CD8-positive, alpha-beta memory T cell (primary cell): ENCODE measurements around the gene AKAP1. TPM values are rescaled to one million over a fixed set of nuclear protein-coding genes. Genes with fewer than 3 reads are reported as not detected.

ENCODE experiments used
- CTCF ChIA-PET: fragments of 350-600 bp; sonication (Branson Sonifier 250); formaldehyde crosslinking; loops from one replicate; lab custom pipeline; 2021; ENCODE audit warnings: antibody characterized with exemption; lab: Charles Lee
- POLR2A ChIA-PET: fragments of 350-600 bp; sonication (Branson Sonifier 250); formaldehyde crosslinking; loops from one replicate; lab custom pipeline; 2021; ENCODE audit warnings: antibody characterized with exemption; lab: Charles Lee
- DNase-seq, 5 donors: peaks; one replicate each; pipeline versions ENCODE4 v3.0.0 to v3.0.0-alpha.2; 2020 to 2022; ENCODE audit warnings: mixed read lengths in 1 of 5
- H3K27ac ChIP-seq: one replicate; pipeline ENCODE4 v1.7.0; 2013; ENCODE audit warnings: low read depth, mild to moderate bottlenecking, low read length, moderate library complexity
- H3K27me3 ChIP-seq: 2 replicates; pipeline ENCODE4 v1.7.0; 2013; ENCODE audit warnings: low read length, mild to moderate bottlenecking; ENCODE audit not compliant: insufficient read depth, poor library complexity, severe bottlenecking
- H3K36me3 ChIP-seq: 2 replicates; pipeline ENCODE4 v1.7.0; 2013; ENCODE audit warnings: mild to moderate bottlenecking, low read length, moderate library complexity; ENCODE audit not compliant: insufficient read depth
- H3K4me1 ChIP-seq: 2 replicates; pipeline ENCODE4 v1.7.0; 2013; ENCODE audit warnings: mild to moderate bottlenecking, low read length, moderate library complexity; ENCODE audit not compliant: insufficient read depth
- H3K4me3 ChIP-seq: 2 replicates; pipeline ENCODE4 v1.7.0; 2013; ENCODE audit warnings: mild to moderate bottlenecking, low read length
- H3K9me3 ChIP-seq: 2 replicates; pipeline ENCODE4 v1.7.0; 2013; ENCODE audit warnings: mild to moderate bottlenecking, low read length
- H3K27ac Mint-ChIP-seq, 8 donors: one replicate each; pipeline ENCODE4 v1.8.0; 2020 to 2021; ENCODE audit warnings: mixed read lengths in 8 of 8, mild to moderate bottlenecking in 6 of 8, inconsistent platforms in 3 of 8, moderate library complexity in 3 of 8
- H3K27me3 Mint-ChIP-seq, 2 donors: one replicate each; pipeline ENCODE4 v1.8.0; 2020 to 2021; ENCODE audit warnings: mixed read lengths in 2 of 2, mild to moderate bottlenecking in 1 of 2, moderate library complexity in 1 of 2
- H3K36me3 Mint-ChIP-seq, 3 donors: one replicate each; pipeline ENCODE4 v1.8.0; 2020 to 2021; ENCODE audit warnings: mixed read lengths in 3 of 3, inconsistent platforms in 1 of 3, mild to moderate bottlenecking in 1 of 3
- H3K4me1 Mint-ChIP-seq, 3 donors: one replicate each; pipeline ENCODE4 v1.8.0; 2020 to 2021; ENCODE audit warnings: mixed read lengths in 3 of 3, inconsistent platforms in 1 of 3, mild to moderate bottlenecking in 1 of 3
- H3K4me3 Mint-ChIP-seq, 7 donors: one replicate each; pipeline ENCODE4 v1.8.0; 2020 to 2021; ENCODE audit warnings: mixed read lengths in 7 of 7, mild to moderate bottlenecking in 6 of 7, moderate library complexity in 4 of 7, inconsistent platforms in 2 of 7
- H3K9me3 Mint-ChIP-seq, 5 donors: one replicate each; pipeline ENCODE4 v1.8.0; 2020 to 2022; ENCODE audit warnings: mixed read lengths in 5 of 5, mild to moderate bottlenecking in 3 of 5, moderate library complexity in 2 of 5, inconsistent platforms in 1 of 5
- polyA plus RNA-seq: library from polyadenylated mRNA; unstranded; fragments of 300-500 nt; fragmentation: Illumina TruSeq; gene quantifications from one replicate; pipeline ENCODE4 v1.2.3, GENCODE V29; 2021
- total RNA-seq, 2 experiments: library from RNA; stranded (reverse); gene quantifications; one replicate each; pipeline ENCODE4 v1.2.3, GENCODE V29; 2021

AKAP1 gene
- total and polyA plus RNA-seq, 3 experiments from 2014 or later: 22.2 to 49.7 (median 48.2) TPM

DNA sequence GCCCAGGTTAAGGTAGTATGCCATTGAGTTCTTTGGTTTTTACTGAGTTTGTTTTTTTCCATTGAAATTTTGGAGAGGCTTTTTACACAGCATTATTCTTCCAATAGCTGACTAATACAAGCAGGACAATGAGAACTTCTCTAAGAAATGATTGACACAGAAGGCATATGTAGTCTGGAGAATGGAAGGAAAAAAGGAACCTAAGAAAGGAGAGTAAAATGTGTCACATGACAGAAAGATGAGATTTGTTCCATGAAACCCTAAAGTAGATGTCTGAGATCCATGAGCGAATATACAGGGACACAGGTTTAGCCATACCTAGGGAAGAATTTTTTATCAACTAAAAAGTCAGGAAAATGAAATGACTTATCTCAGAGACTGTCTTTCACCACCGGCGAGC lies 80.7 kb downstream of the AKAP1 start:
- H3K4me1 ChIP-seq: no peaks in the 10 kb centered on the region
- no peak overlapping the region for H3K27ac ChIP-seq
- no peak for DNase-seq
- Mint-ChIP-seq H3K27ac (no peak overlapping the region), H3K36me3 (no peaks in the 10 kb centered on the region), H3K4me1 (no peaks in the 10 kb centered on the region), H3K27me3 (peaks cover 13 to 44% of the 10 kb centered on the region in 2 donors), H3K9me3 (peaks cover 0 to 2% (median 0%) of the 10 kb centered on the region in 5 donors), H3K4me3 (no peak overlapping the region)
- no peaks in the 10 kb centered on the region for H3K36me3 ChIP-seq
- ChIA-PET POLR2A (no interaction called here), CTCF (no interaction called here)
- no peak overlapping the region for H3K4me3 ChIP-seq
- no peaks in the 10 kb centered on the region for H3K9me3 ChIP-seq
- H3K27me3 ChIP-seq: no peaks in the 10 kb centered on the region

DNA sequence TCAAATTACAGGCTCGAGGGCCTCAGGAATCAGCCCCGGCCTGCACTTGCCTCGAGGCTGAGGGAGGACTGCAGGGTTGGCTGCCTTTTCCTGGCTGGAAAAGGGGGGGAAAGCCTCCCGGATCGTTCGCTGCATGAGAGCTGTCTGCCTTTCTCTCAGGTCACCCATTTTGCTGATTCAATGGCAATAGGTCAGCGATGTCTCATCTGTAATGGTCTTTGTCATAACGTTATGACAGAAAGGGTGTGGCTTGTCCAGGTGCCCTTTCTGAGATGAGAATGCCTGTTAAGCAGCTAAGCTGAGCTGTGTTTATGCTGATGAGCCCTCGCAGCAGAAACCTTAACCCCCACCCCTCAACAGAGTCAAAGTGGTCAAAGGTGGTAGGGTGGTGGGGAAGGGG lies 81.8 kb downstream of the AKAP1 start:
- H3K36me3 Mint-ChIP-seq: no peaks in the 10 kb centered on the region
- H3K27ac Mint-ChIP-seq: peak overlapping the region in 1 of 8 donors; percentile 21
- Histone ChIP-seq H3K36me3 (no peaks in the 10 kb centered on the region), H3K4me3 (no peak overlapping the region), H3K9me3 (no peaks in the 10 kb centered on the region), H3K27ac (no peak overlapping the region), H3K4me1 (no peaks in the 10 kb centered on the region), H3K27me3 (no peaks in the 10 kb centered on the region)
- H3K27me3 Mint-ChIP-seq: peaks cover 17 to 43% of the 10 kb centered on the region in 2 donors
- no peak for DNase-seq
- no peaks in the 10 kb centered on the region for H3K4me1 Mint-ChIP-seq
- H3K9me3 Mint-ChIP-seq: no peaks in the 10 kb centered on the region
- CTCF ChIA-PET: no interaction called here
- H3K4me3 Mint-ChIP-seq: no peak overlapping the region
- POLR2A ChIA-PET: no interaction called here

DNA sequence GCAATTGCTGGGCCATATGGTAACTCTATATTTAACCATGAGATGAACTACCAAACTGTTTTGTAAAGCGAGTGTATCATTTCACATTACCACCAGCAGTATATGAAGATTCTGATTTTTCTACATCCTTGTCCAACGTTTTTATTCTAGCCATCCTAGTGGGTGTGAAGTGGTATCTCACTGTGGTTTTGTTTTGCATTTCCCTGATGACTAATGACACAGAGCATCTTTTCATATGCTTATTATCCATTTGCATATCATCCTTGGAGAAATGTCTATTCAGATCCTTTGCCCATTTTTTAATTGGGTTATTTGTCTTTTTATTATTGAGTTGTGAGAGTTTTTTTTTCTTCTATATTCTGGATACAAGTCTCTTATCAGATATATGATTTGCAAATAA lies 83.6 kb downstream of the AKAP1 start:
- H3K4me3 ChIP-seq: no peak overlapping the region
- ChIA-PET POLR2A (no interaction called here), CTCF (no interaction called here)
- H3K9me3 ChIP-seq: no peaks in the 10 kb centered on the region
- H3K4me1 ChIP-seq: no peaks in the 10 kb centered on the region
- H3K36me3 ChIP-seq: no peaks in the 10 kb centered on the region
- Mint-ChIP-seq H3K27me3 (peaks cover 20 to 47% of the 10 kb centered on the region in 2 donors), H3K36me3 (no peaks in the 10 kb centered on the region), H3K9me3 (no peaks in the 10 kb centered on the region), H3K27ac (no peak overlapping the region), H3K4me1 (no peaks in the 10 kb centered on the region), H3K4me3 (no peak overlapping the region)
- no peak overlapping the region for H3K27ac ChIP-seq
- H3K27me3 ChIP-seq: no peaks in the 10 kb centered on the region
- DNase-seq: no peak

DNA sequence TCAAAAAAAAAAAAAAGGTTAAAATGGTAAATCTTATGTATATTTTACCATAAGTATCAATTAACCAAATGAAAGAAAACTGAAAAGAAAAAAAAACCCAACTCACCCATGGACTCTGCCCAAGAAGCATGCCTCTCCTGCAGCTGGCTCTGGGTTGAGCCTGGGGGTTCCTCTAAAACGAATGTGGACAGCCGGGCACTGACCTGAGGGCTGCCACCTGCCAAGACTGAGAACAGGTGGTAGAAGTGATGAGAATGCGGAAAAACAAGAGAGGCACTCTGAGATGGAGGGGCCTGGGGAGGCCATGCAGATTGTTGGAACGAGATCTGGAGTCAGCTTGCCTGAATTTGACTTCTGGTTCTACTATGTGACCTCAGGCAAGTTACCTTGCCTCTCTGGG lies 85.8 kb downstream of the AKAP1 start:
- no peak for DNase-seq
- no peaks in the 10 kb centered on the region for H3K36me3 ChIP-seq
- H3K4me3 Mint-ChIP-seq: no peak overlapping the region
- H3K4me1 ChIP-seq: no peaks in the 10 kb centered on the region
- peaks cover 24 to 57% of the 10 kb centered on the region in 2 donors for H3K27me3 Mint-ChIP-seq
- H3K9me3 ChIP-seq: no peaks in the 10 kb centered on the region
- H3K27me3 ChIP-seq: peaks cover 4% of the 10 kb centered on the region
- H3K27ac ChIP-seq: no peak overlapping the region
- H3K36me3 Mint-ChIP-seq: no peaks in the 10 kb centered on the region
- no peak overlapping the region for H3K27ac Mint-ChIP-seq
- H3K4me3 ChIP-seq: no peak overlapping the region
- ChIA-PET POLR2A (no interaction called here), CTCF (no interaction called here)
- H3K4me1 Mint-ChIP-seq: no peaks in the 10 kb centered on the region
- H3K9me3 Mint-ChIP-seq: no peaks in the 10 kb centered on the region

Other genes starting within 250 kb of the AKAP1 start
- 10 to 100 TPM; 47.6 to 49.2 TPM for gene TRIM25, start 171.2 kb upstream of the AKAP1 start, total RNA-seq
- 7.6 TPM for gene TRIM25, start 171.2 kb upstream of the AKAP1 start, polyA plus RNA-seq
- 10 to 100 TPM; 22.3 to 23.5 TPM for gene COIL, start 124.2 kb upstream of the AKAP1 start, total RNA-seq
- 13.4 TPM for gene COIL, start 124.2 kb upstream of the AKAP1 start, polyA plus RNA-seq
- 10 to 100 TPM; 26.6 to 27.4 TPM for gene SCPEP1, start 107.1 kb upstream of the AKAP1 start, total RNA-seq
- 23.4 TPM for gene SCPEP1, start 107.1 kb upstream of the AKAP1 start, polyA plus RNA-seq
- gene MSI2, start 171.3 kb downstream of the AKAP1 start, total RNA-seq: 10 to 100 TPM; 57.1 to 58.0 TPM
- gene MSI2, start 171.3 kb downstream of the AKAP1 start, polyA plus RNA-seq: 2.3 TPM